SK-N-MC (cell line): ENCODE results near the gene GPS1.

Source experiments
- DNase-seq: peaks from one replicate; pipeline ENCODE4 v3.0.0-alpha.2; 2011; ENCODE audit warnings: low read depth, low spot score
- H3K27ac ChIP-seq: fragments of 200-600 bp; sonication (generic); 2 replicates; pipeline ENCODE4 v1.5.1; 2016; ENCODE audit warnings: mixed run types
- H3K36me3 ChIP-seq: fragments of 200-600 bp; sonication (generic); 2 replicates; pipeline ENCODE4 v1.6.1; 2017; ENCODE audit warnings: antibody characterized with exemption, low read length, mixed read lengths; ENCODE audit not compliant: insufficient read depth
- H3K4me3 ChIP-seq: fragments of 200-600 bp; sonication (generic); 2 replicates; pipeline ENCODE4 v1.5.1; 2016
- H3K9ac ChIP-seq: fragments of 200-600 bp; sonication (generic); 2 replicates; pipeline ENCODE4 v1.8.0; 2017; ENCODE audit warnings: mixed run types, mixed read lengths; ENCODE audit not compliant: insufficient read length
- H3K9me3 ChIP-seq: fragments of 200-600 bp; sonication (generic); 2 replicates; pipeline ENCODE4 v1.6.1; 2017; ENCODE audit warnings: low read depth, mild to moderate bottlenecking, antibody characterized with exemption, low read length, moderate library complexity, mixed read lengths
- EZH2 ChIP-seq: fragments of 200-600 bp; sonication (generic); IDR thresholded peaks from one replicate; pipeline ENCODE4 v1.6.1; 2017; ENCODE audit warnings: antibody characterized with exemption
- FOXP2 ChIP-seq: optimal IDR thresholded peaks from 2 replicates; pipeline ENCODE3; 2011; ENCODE audit warnings: mild to moderate bottlenecking, moderate library complexity; ENCODE audit not compliant: insufficient read depth; ENCODE audit errors: extremely low read length, control extremely low read depth
- POLR2AphosphoS5 ChIP-seq: IDR thresholded peaks from 2 replicates; pipeline ENCODE4 v1.6.1; 2012; ENCODE audit warnings: mild to moderate bottlenecking, low read depth, low read length, borderline replicate concordance

The GPS1 gene

DNA sequence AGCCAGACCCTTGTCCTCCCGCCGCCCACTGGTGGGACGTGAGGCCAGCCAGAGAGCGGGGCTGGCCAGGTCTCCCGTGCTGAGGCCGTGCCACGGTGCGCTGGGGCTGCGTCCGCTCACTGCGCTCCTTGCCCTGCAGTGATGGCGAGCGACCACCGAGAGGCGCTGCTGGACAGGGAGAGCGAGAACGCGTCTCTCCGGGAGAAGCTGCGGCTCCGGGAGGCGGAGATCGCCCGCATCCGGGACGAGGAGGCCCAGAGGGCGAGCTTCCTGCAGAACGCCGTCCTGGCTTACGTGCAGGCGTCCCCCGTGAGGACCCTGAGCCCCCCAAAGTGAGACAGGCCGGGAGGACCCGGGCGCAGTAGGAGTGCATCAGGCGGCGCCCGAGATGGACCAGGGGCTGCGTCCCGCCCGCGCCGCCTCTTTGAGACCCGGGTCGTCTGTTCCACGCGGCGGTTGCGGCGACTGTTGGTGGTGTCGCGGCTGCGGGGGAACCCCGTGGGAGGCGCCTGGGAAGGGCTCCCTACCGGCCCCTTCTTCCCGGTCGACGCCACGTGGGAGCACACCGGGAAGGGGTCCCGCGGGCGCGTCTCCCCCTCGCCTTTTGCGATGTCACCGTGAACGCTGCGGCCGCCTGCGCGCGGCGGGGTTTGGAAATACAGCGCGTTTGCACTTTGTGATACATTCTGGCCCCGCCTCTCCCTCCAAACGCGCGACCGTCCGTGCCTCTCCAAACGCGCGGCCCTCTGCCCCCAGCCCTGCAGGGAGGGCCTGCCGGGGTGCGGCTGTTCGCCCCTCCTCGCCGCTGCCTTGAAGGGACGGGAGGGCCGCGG lies 21.0 kb upstream of the GPS1 start:
- Histone ChIP-seq H3K9ac (peak overlapping the region; percentile 62), H3K27ac (no peak overlapping the region), H3K9me3 (no peaks in the 10 kb centered on the region), H3K4me3 (peak overlapping the region; percentile 90), H3K36me3 (no peaks in the 10 kb centered on the region)
- no peak for DNase-seq
- TF ChIP-seq POLR2AphosphoS5: no peak; the same call in 1 of the 2 replicates
- no peak for TF ChIP-seq FOXP2
- no peak for TF ChIP-seq EZH2

DNA sequence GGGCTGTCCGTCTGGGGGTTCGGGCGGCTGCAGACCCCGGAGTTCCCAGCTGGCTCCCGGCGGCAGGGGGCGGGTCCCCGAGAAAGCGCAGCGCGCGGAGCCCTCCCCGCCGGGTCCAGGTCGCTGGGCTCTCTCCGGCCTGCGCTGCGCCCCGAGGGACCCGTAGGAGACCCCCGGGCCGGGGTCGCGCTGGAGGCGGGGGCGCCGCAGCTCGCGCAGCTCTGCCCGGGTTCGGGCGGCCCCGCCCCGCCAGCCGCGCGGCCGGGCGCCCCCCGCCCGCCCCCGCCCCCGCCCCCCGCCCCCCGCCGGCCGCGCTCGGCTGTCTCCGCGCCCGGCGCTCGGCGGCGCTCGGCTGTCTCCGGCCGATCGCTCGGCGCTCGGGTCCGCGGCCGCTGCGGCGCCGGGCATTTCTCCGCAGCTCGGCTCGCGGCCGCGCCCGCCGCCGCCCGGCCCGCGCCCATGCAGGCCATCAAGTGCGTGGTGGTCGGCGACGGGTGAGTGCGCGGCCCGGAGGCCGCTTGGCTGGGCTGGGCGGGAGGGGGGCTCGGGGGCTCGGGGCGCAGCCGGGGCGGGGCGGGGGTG lies 20.3 kb upstream of the GPS1 start, which contains the start of gene RAC3:
Gene RAC3, plus strand, starts transcription at position 376 of the 582 bp plus-strand sequence. Its CDS starts 84 bp downstream, at position 460.
- H3K36me3 ChIP-seq: no peaks in the 10 kb centered on the region
- peak within 1 kb of the TSS; percentile 90 for H3K4me3 ChIP-seq
- peak within 1 kb of the TSS; percentile 76 for H3K9ac ChIP-seq
- no peak for DNase-seq
- no peaks in the 10 kb centered on the region for H3K9me3 ChIP-seq
- H3K27ac ChIP-seq: no peak within 1 kb of the TSS
- TF ChIP-seq FOXP2: no peak
- no peak for TF ChIP-seq POLR2AphosphoS5
- no peak for TF ChIP-seq EZH2

DNA sequence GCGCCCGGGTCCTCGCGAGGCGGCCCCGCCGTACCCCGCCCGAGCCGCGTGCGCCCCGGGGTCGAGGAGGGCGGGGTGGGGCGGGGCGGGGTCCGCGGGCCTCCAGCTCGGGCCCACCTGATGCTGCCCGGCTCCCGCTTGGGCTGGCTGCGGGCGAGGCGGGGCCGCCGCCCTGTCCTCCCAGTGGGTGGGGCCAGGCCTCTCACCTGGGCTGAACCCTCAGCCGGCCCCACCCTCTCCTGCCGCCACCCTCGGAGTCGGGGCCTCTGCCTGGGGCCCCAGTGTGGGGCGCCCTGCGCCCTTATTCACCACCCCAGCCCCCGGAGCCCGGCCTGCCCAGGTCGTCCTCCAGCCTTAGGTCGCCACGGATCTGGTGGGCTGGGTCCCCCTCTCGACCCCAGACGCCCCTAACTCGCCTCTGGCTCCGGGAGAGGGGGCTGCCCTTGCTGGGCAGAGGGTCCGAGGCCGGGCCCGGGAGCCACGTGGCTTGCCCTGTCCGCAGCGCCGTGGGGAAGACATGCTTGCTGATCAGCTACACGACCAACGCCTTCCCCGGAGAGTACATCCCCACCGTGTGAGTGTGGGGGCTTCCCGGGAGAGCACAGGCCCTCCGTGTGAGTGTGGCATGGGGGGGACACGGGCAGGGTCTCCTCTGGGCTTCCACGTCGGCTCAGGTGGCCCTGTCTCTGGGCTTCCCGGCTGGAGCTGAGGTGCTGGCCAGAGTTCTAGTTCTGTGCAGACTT lies 19.6 kb upstream of the GPS1 start:
- no peaks in the 10 kb centered on the region for H3K36me3 ChIP-seq
- H3K9me3 ChIP-seq: no peaks in the 10 kb centered on the region
- DNase-seq: no peak
- TF ChIP-seq POLR2AphosphoS5: no peak; the same call in 1 of the 2 replicates
- no peak for TF ChIP-seq EZH2
- TF ChIP-seq FOXP2: no peak
- peak overlapping the region; percentile 76 for H3K9ac ChIP-seq
- no peak overlapping the region for H3K27ac ChIP-seq
- H3K4me3 ChIP-seq: peak overlapping the region; percentile 80

DNA sequence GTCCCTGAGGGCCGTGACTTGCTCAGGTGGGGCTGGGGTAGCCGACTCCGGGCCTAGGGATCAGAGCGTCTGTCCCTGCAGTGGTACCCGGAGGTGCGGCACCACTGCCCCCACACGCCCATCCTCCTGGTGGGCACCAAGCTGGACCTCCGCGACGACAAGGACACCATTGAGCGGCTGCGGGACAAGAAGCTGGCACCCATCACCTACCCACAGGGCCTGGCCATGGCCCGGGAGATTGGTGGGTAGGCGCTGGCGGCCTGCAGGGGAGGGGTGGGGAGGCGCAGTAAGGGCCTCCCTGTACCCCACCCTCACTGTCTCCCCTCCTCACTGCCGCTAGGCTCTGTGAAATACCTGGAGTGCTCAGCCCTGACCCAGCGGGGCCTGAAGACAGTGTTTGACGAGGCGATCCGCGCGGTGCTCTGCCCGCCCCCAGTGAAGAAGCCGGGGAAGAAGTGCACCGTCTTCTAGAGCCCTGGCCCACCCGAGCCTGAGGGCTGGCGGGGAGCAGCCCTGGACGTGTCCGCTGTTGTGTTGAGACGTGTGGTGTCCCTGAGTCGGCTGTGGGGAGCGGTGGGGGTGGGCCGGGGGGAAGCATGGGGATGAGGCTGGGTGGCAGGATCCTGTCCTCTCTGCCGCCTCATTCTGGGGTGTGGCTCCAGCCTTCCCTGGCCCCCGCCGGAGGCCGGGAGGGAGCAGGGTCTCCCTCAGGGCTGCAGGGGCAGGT lies 18.2 kb upstream of the GPS1 start:
- no peaks in the 10 kb centered on the region for H3K36me3 ChIP-seq
- H3K27ac ChIP-seq: no peak overlapping the region
- no peaks in the 10 kb centered on the region for H3K9me3 ChIP-seq
- TF ChIP-seq POLR2AphosphoS5 (no peak), FOXP2 (no peak), EZH2 (no peak)
- no peak for DNase-seq
- H3K4me3 ChIP-seq: no peak overlapping the region
- no peak overlapping the region for H3K9ac ChIP-seq

DNA sequence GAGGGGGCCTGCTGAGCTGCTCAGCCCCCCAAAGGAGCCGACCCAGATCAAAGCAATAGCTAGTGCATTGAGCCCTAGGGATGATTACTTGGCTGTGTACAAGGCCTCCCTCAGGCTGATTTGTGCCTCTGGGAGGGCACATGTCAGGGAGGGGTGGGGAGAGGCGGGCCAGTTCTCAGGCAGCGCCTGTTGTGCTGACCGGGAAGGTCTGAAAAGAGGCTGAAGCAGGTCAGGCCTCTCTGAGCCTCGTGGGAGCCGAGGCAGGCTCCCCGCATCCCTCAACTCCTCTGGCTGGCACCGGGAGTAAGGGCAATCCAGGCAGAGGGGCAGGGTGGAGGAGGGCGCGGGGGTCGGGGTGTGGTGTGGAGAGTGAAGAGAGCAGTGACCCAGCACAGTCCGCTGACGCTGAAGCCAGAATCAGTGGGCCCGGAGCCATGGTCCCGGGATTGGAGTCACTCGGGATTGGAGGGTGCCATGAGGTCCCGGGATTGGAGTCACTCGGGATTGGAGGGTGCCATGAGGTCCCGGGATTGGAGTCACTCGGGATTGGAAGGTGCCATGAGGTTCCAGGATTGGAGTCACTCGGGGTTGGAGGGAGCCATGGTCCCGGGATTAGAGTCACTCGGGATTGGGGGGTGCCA lies 17.2 kb upstream of the GPS1 start:
- no peaks in the 10 kb centered on the region for H3K9me3 ChIP-seq
- H3K27ac ChIP-seq: peak overlapping the region; percentile 34; the same call in 1 of the 2 replicates
- TF ChIP-seq FOXP2 (no peak), EZH2 (no peak), POLR2AphosphoS5 (no peak)
- no peak overlapping the region for H3K9ac ChIP-seq
- no peak overlapping the region for H3K4me3 ChIP-seq
- DNase-seq: no peak
- H3K36me3 ChIP-seq: no peaks in the 10 kb centered on the region

DNA sequence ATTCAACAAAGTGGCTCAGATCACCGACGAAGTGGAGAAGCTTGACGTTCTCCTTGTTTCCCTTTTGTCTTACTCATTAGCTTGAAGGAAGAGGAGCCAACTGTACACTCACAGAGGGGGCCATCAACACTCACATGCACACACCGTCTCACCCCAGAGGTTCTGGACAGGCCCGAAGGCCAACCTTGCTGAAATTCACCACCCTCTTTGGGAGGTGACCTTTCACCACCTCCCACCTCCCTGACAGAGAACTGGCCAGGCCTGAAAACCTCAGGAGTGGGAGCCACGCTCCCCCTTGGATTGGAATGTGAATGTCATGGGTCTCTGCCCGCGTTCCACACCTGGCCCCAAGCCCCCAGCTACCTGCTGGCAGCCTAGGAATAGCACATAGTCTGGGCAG lies 16.2 kb upstream of the GPS1 start:
- no peak overlapping the region for H3K9ac ChIP-seq
- H3K27ac ChIP-seq: peak overlapping the region; percentile 34; the same call in 1 of the 2 replicates
- no peak for DNase-seq
- no peaks in the 10 kb centered on the region for H3K36me3 ChIP-seq
- no peak for TF ChIP-seq FOXP2
- no peak for TF ChIP-seq POLR2AphosphoS5
- TF ChIP-seq EZH2: no peak
- H3K9me3 ChIP-seq: no peaks in the 10 kb centered on the region
- H3K4me3 ChIP-seq: no peak overlapping the region

DNA sequence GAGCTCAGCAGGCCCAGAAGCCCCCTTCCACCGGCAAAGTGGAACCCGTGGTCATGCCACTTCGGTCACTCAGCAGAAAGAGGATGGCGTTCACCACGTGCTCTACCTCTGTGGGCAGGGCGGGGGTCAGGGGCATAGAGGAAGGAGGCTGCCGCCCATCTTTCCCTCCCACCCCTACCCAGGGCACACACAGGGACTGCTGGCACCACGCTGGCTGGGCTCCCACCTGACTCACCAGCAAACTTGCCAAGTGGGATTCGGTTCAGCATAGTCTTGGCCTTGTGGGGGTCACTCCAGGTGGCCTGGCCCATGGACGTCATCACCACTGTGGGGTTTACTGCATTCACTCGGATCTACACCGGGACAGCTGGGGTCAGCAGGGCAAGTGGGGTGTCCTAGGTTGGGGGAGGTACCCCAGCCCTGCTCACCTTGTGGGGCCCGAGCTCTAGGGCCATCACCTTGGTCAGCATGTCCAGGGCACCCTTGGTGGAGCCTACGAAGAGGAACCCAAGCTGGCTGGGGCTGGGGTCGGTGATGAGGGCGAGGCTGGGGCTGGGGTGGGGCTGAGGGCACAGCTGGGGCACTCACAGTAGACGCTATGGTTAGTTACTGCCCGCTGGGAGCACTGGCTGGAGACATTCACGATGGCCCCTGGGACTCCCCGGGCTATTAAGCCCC lies 15.6 kb upstream of the GPS1 start:
- no peak for DNase-seq
- no peaks in the 10 kb centered on the region for H3K36me3 ChIP-seq
- peak overlapping the region; percentile 91 for H3K9ac ChIP-seq
- no peaks in the 10 kb centered on the region for H3K9me3 ChIP-seq
- peak overlapping the region; percentile 95 for H3K4me3 ChIP-seq
- no peak overlapping the region for H3K27ac ChIP-seq
- no peak for TF ChIP-seq POLR2AphosphoS5
- TF ChIP-seq FOXP2: no peak
- no peak for TF ChIP-seq EZH2
